ENCODE data around the gene NR1D1. TPM values are rescaled to one million over a fixed set of nuclear protein-coding genes. Genes with fewer than 3 reads are reported as not detected.

Gene NR1D1
- total and polyA plus RNA-seq, 2 of the 13 experiments (the other 11 are each of a cell fraction or from before 2014, with no cell fraction given): 2.1 to 2.7 TPM

DNA sequence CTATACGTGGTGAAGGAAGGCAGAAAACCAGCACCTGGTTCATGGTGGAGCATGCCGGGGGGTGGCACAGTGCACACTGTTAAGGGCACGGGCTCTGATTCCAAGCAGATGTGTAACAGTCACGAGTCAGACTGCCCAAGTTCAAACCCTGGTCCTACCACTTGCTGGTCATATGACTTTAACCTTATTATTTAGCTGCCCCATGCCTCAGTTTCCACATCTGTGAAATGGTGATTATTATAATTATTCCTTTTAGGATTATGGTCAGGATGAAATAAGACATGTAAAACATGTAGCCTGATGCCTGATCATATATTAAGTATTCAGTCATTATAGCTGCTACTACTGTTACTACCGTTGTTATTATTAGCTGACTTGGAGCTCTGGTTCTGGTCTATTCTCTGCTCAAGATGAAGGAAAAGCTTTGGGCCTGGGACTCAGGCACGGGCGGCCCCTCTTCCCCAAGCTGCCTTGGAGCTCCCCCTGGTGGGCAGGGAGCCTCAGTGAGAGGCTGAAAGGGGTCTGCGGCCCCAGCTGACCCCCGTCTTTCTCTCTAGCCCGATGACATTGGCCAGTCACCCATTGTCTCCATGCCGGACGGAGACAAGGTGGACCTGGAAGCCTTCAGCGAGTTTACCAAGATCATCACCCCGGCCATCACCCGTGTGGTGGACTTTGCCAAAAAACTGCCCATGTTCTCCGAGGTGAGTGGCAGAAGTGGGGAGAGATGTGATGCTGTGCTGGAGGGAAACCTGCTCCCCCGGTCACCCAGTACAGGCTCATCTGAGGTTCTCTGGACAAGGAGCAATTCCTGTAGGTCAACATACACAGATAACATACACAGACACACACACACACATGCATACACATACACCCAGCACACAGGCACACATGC, 14.0 kb downstream of the NR1D1 start (continued):
- TF ChIP-seq HDAC2 (CRISPR knock-in tag; IDR thresholded peaks at IDR 0.05) (no peak), SNAPC2 (CRISPR knock-in tag; IDR thresholded peaks at IDR 0.05) (no peak), ZFY (CRISPR knock-in tag; IDR thresholded peaks at IDR 0.05) (no peak), YY1 (IDR thresholded peaks at IDR 0.05; ENCODE audit: insufficient read depth, insufficient replicate concordance, low read depth, low read length) (no peak), MED8 (CRISPR knock-in tag; IDR thresholded peaks at IDR 0.05; ENCODE audit: insufficient replicate concordance) (no peak), KDM5B (CRISPR knock-in tag; IDR thresholded peaks at IDR 0.05; ENCODE audit: borderline replicate concordance) (peak; percentile 29; the same call in 1 of the 2 replicates), ZNF883 (CRISPR knock-in tag; IDR thresholded peaks at IDR 0.05; ENCODE audit: not compliant biosample characterization) (peak; percentile 19), HNRNPL (IDR thresholded peaks at IDR 0.05; ENCODE audit: low read depth, low read length) (no peak), ZNF451 (CRISPR knock-in tag; IDR thresholded peaks at IDR 0.05) (no peak), MED13 (CRISPR knock-in tag; IDR thresholded peaks at IDR 0.05) (no peak), SSRP1 (CRISPR knock-in tag; IDR thresholded peaks at IDR 0.05) (no peak), REL (CRISPR knock-in tag; conservative IDR thresholded peaks at IDR 0.05) (no peak), ZNF124 (CRISPR knock-in tag; IDR thresholded peaks at IDR 0.05) (no peak), ZNF225 (CRISPR knock-in tag; IDR thresholded peaks at IDR 0.05) (no peak), ZBTB7B (CRISPR knock-in tag; IDR thresholded peaks at IDR 0.05) (peak; percentile 96), ZBTB7A (CRISPR knock-in tag; IDR thresholded peaks at IDR 0.05) (peak; percentile 93), HHEX (CRISPR knock-in tag; IDR thresholded peaks at IDR 0.05) (no peak)
- TF ChIP-seq, protein P1, sequence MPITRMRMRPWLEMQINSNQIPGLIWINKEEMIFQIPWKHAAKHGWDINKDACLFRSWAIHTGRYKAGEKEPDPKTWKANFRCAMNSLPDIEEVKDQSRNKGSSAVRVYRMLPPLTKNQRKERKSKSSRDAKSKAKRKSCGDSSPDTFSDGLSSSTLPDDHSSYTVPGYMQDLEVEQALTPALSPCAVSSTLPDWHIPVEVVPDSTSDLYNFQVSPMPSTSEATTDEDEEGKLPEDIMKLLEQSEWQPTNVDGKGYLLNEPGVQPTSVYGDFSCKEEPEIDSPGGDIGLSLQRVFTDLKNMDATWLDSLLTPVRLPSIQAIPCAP (CRISPR knock-in tag; IDR thresholded peaks at IDR 0.05; ENCODE audit: low read depth): no peak
- TF ChIP-seq, protein P2, sequence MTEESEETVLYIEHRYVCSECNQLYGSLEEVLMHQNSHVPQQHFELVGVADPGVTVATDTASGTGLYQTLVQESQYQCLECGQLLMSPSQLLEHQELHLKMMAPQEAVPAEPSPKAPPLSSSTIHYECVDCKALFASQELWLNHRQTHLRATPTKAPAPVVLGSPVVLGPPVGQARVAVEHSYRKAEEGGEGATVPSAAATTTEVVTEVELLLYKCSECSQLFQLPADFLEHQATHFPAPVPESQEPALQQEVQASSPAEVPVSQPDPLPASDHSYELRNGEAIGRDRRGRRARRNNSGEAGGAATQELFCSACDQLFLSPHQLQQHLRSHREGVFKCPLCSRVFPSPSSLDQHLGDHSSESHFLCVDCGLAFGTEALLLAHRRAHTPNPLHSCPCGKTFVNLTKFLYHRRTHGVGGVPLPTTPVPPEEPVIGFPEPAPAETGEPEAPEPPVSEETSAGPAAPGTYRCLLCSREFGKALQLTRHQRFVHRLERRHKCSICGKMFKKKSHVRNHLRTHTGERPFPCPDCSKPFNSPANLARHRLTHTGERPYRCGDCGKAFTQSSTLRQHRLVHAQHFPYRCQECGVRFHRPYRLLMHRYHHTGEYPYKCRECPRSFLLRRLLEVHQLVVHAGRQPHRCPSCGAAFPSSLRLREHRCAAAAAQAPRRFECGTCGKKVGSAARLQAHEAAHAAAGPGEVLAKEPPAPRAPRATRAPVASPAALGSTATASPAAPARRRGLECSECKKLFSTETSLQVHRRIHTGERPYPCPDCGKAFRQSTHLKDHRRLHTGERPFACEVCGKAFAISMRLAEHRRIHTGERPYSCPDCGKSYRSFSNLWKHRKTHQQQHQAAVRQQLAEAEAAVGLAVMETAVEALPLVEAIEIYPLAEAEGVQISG (CRISPR knock-in tag; IDR thresholded peaks at IDR 0.05): no peak
- TF ChIP-seq, protein P3, sequence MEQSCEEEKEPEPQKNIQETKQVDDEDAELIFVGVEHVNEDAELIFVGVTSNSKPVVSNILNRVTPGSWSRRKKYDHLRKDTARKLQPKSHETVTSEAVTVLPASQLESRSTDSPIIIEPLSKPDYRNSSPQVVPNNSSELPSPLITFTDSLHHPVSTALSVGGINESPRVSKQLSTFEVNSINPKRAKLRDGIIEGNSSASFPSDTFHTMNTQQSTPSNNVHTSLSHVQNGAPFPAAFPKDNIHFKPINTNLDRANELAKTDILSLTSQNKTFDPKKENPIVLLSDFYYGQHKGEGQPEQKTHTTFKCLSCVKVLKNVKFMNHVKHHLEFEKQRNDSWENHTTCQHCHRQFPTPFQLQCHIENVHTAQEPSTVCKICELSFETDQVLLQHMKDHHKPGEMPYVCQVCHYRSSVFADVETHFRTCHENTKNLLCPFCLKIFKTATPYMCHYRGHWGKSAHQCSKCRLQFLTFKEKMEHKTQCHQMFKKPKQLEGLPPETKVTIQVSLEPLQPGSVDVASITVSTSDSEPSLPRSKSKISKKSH (CRISPR knock-in tag; IDR thresholded peaks at IDR 0.05; ENCODE audit: borderline replicate concordance): no peak
- TF ChIP-seq, protein P4, sequence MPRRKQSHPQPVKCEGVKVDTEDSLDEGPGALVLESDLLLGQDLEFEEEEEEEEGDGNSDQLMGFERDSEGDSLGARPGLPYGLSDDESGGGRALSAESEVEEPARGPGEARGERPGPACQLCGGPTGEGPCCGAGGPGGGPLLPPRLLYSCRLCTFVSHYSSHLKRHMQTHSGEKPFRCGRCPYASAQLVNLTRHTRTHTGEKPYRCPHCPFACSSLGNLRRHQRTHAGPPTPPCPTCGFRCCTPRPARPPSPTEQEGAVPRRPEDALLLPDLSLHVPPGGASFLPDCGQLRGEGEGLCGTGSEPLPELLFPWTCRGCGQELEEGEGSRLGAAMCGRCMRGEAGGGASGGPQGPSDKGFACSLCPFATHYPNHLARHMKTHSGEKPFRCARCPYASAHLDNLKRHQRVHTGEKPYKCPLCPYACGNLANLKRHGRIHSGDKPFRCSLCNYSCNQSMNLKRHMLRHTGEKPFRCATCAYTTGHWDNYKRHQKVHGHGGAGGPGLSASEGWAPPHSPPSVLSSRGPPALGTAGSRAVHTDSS (CRISPR knock-in tag; conservative IDR thresholded peaks at IDR 0.05): no peak
- TF ChIP-seq, protein P5, sequence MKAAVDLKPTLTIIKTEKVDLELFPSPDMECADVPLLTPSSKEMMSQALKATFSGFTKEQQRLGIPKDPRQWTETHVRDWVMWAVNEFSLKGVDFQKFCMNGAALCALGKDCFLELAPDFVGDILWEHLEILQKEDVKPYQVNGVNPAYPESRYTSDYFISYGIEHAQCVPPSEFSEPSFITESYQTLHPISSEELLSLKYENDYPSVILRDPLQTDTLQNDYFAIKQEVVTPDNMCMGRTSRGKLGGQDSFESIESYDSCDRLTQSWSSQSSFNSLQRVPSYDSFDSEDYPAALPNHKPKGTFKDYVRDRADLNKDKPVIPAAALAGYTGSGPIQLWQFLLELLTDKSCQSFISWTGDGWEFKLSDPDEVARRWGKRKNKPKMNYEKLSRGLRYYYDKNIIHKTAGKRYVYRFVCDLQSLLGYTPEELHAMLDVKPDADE (CRISPR knock-in tag; IDR thresholded peaks at IDR 0.05): no peak
